ENCODE results near the gene KLF6. TPM values are rescaled to one million over a fixed set of nuclear protein-coding genes. Genes with fewer than 3 reads are reported as not detected.
"Not testable (repeated sequence)": the region's sequence is repeated elsewhere in the genome, so short reads cannot be mapped to it uniquely, and the experiment has no call there.

Gene KLF6
- total and polyA plus RNA-seq, 2 donors (not counting 3 experiments of a cell fraction or from before 2014, with no cell fraction given): 183 to 307 TPM

DNA sequence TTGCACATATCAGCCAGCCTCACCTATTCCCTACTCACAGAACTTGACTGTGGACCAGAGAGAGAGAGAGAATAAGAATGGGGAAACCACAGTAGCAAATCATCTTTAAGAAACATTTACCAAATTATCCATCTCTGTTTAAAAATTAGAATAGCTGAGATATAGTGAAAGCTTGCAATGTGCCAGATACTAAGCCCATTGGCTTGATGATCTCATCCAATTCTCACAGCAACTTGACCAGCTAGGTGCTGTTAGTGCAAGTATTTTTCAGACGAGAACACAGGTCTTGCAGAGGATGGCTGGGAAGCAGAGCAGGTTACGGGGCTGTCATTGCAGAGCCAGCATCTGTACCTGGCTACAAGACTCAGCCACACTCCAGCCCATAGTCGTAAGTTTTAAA lies 50.9 kb downstream of the KLF6 start:
- FAIRE-seq (no peak), DNase-seq (ENCODE audit: low read depth, low spot score) (no peak)
- CTCF ChIA-PET: no interaction called here
- POLR2A ChIA-PET: no interaction called here
- Histone ChIP-seq H2AFZ (ENCODE audit: low read depth, low read length) (no peak overlapping the region), H3K79me2 (ENCODE audit: control insufficient read depth, insufficient read depth, low read length) (no peaks in the 10 kb centered on the region), H3K27me3 (ENCODE audit: control insufficient read depth in 2 of 2, insufficient read depth in 2 of 2, low read length in 2 of 2) (no peaks in the 10 kb centered on the region), H3K4me3 (replicated peaks in 1 of 3; ENCODE audit: insufficient read depth in 1 of 3, low read depth in 1 of 3, low read length in 3 of 3) (no peak overlapping the region), H3K27ac (ENCODE audit: insufficient read depth, low read depth, low read length) (no peak overlapping the region), H3K4me1 (ENCODE audit: control insufficient read depth, extremely low read depth, insufficient read depth, low read length) (no peaks in the 10 kb centered on the region), H3K9me1 (replicated peaks; ENCODE audit: control insufficient read depth, extremely low read depth, insufficient read depth, low read length) (no peaks in the 10 kb centered on the region), H3K9me3 (replicated peaks; ENCODE audit: control insufficient read depth, insufficient read depth, low read length) (no peaks in the 10 kb centered on the region), H4K20me1 (replicated peaks; ENCODE audit: control insufficient read depth, extremely low read depth, insufficient read depth, low read length) (no peaks in the 10 kb centered on the region), H3K4me2 (ENCODE audit: insufficient read depth, low read length) (no peak overlapping the region), H3K36me3 (ENCODE audit: control insufficient read depth in 2 of 2, extremely low read depth in 1 of 2, insufficient read depth in 2 of 2, low read length in 2 of 2) (no peaks in the 10 kb centered on the region), H3K9ac (replicated peaks; ENCODE audit: extremely low read depth, insufficient read depth, low read length) (no peak overlapping the region)
- intact Hi-C loops (cut with micrococcal nuclease) (no loop called here), dilution Hi-C loops (cut with MboI; ENCODE audit: extremely low pct_ligation_motif_present, low sequenced_read_pairs) (no loop called here)
- no TSS peak for BruUV-seq (replicated peaks)
- TF ChIP-seq, protein P1, sequence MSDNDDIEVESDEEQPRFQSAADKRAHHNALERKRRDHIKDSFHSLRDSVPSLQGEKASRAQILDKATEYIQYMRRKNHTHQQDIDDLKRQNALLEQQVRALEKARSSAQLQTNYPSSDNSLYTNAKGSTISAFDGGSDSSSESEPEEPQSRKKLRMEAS (IDR thresholded peaks at IDR 0.05; ENCODE audit: insufficient read depth, insufficient read length): no peak
- TF ChIP-seq MYC (IDR thresholded peaks at IDR 0.05; ENCODE audit: low read depth, low read length): no peak
- TF ChIP-seq FOS (IDR thresholded peaks at IDR 0.05; ENCODE audit: borderline replicate concordance, insufficient read depth, low read length): no peak
- TF ChIP-seq, protein P2, sequence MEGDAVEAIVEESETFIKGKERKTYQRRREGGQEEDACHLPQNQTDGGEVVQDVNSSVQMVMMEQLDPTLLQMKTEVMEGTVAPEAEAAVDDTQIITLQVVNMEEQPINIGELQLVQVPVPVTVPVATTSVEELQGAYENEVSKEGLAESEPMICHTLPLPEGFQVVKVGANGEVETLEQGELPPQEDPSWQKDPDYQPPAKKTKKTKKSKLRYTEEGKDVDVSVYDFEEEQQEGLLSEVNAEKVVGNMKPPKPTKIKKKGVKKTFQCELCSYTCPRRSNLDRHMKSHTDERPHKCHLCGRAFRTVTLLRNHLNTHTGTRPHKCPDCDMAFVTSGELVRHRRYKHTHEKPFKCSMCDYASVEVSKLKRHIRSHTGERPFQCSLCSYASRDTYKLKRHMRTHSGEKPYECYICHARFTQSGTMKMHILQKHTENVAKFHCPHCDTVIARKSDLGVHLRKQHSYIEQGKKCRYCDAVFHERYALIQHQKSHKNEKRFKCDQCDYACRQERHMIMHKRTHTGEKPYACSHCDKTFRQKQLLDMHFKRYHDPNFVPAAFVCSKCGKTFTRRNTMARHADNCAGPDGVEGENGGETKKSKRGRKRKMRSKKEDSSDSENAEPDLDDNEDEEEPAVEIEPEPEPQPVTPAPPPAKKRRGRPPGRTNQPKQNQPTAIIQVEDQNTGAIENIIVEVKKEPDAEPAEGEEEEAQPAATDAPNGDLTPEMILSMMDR (IDR thresholded peaks at IDR 0.05; ENCODE audit: extremely low read depth in 1 of 2, insufficient read depth in 1 of 2, low read depth in 1 of 2, low read length in 2 of 2): no peak
- no peak for TF ChIP-seq GATA2 (IDR thresholded peaks at IDR 0.05; ENCODE audit: insufficient read depth, insufficient read length, low read depth, low read length)
- no peak for TF ChIP-seq JUN (IDR thresholded peaks at IDR 0.05; ENCODE audit: borderline replicate concordance, insufficient read depth, insufficient read length, low read depth)
- TF ChIP-seq POLR2A (IDR thresholded peaks at IDR 0.05; ENCODE audit: low read depth, low read length): no peak
- TF ChIP-seq EZH2 (IDR thresholded peaks at IDR 0.05; ENCODE audit: borderline replicate concordance, low read depth, low read length, severe bottlenecking): no peak
- no peak for TF ChIP-seq POLR2AphosphoS5 (IDR thresholded peaks at IDR 0.05; ENCODE audit: insufficient read depth, low read depth, low read length)

DNA sequence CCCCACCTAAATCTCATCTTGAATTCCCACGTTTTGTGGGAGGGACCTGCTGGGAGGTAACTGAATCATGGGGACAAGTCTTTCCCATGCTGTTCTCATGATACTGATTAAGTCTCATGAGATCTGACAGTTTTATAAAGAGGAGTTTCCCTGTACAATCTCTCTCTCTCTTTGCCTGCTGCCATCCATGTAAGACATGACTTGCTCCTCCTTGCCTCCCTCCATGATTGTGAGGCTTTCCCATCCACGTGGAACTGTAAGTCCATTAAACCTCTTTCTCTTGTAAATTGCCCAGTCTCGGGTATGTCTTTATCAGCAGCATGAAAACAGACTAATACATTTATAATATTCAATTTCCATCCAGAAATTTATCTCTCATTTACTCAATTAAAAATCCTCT lies 52.8 kb downstream of the KLF6 start:
- H3K79me2 ChIP-seq (ENCODE audit: control insufficient read depth, insufficient read depth, low read length); H3K9me1 ChIP-seq (replicated peaks; ENCODE audit: control insufficient read depth, extremely low read depth, insufficient read depth, low read length); H3K36me3 ChIP-seq (ENCODE audit: control insufficient read depth in 2 of 2, extremely low read depth in 1 of 2, insufficient read depth in 2 of 2, low read length in 2 of 2); CTCF ChIA-PET; FAIRE-seq; POLR2A ChIA-PET; BruUV-seq (replicated peaks); H4K20me1 ChIP-seq (replicated peaks; ENCODE audit: control insufficient read depth, extremely low read depth, insufficient read depth, low read length); H3K9me3 ChIP-seq (replicated peaks; ENCODE audit: control insufficient read depth, insufficient read depth, low read length); H3K27ac ChIP-seq (ENCODE audit: insufficient read depth, low read depth, low read length); DNase-seq (ENCODE audit: low read depth, low spot score); dilution Hi-C loops (cut with MboI; ENCODE audit: extremely low pct_ligation_motif_present, low sequenced_read_pairs); H3K4me1 ChIP-seq (ENCODE audit: control insufficient read depth, extremely low read depth, insufficient read depth, low read length); H3K4me2 ChIP-seq (ENCODE audit: insufficient read depth, low read length); H3K27me3 ChIP-seq (ENCODE audit: control insufficient read depth in 2 of 2, insufficient read depth in 2 of 2, low read length in 2 of 2); intact Hi-C loops (cut with micrococcal nuclease); H2AFZ ChIP-seq (ENCODE audit: low read depth, low read length); H3K9ac ChIP-seq (replicated peaks; ENCODE audit: extremely low read depth, insufficient read depth, low read length); H3K4me3 ChIP-seq (replicated peaks in 1 of 3; ENCODE audit: insufficient read depth in 1 of 3, low read depth in 1 of 3, low read length in 3 of 3): not testable (repeated sequence)

All from endothelial cell of umbilical vein (primary cell).